WTC11 (cell line): ENCODE data around the gene MYBPH. TPM values are rescaled to one million over a fixed set of nuclear protein-coding genes. Genes with fewer than 3 reads are reported as not detected.

ENCODE experiments used
- ATAC-seq: fragments of 200-7000 bp; cut with Tn5 transposase; 2 replicates; pipeline ENCODE4 v1.10.0; 2021; ENCODE audit warnings: mild to moderate bottlenecking, moderate library complexity
- CTCF ChIA-PET: fragments of 300-600 bp; sonication (Branson Sonifier 250); formaldehyde crosslinking; loops from one replicate; lab custom pipeline; 2021; ENCODE audit warnings: antibody characterized with exemption; lab: Charles Lee
- POLR2A ChIA-PET: fragments of 350-600 bp; sonication (Branson Sonifier 250); formaldehyde crosslinking; loops from one replicate; lab custom pipeline; 2021; ENCODE audit warnings: antibody characterized with exemption; lab: Charles Lee
- DNase-seq: peaks from one replicate; pipeline ENCODE4 v3.0.0; 2021; ENCODE audit warnings: low spot score
- H3K27ac Mint-ChIP-seq: 2 replicates; pipeline ENCODE4 v1.8.0; 2021; ENCODE audit warnings: mixed read lengths
- H3K27me3 Mint-ChIP-seq: 2 replicates; pipeline ENCODE4 v1.8.0; 2021; ENCODE audit warnings: low read depth, mild to moderate bottlenecking, moderate library complexity, mixed read lengths
- H3K36me3 Mint-ChIP-seq: 2 replicates; pipeline ENCODE4 v1.8.0; 2021; ENCODE audit warnings: mixed read lengths
- H3K4me1 Mint-ChIP-seq: 2 replicates; pipeline ENCODE4 v1.8.0; 2022; ENCODE audit warnings: mixed read lengths
- H3K4me3 Mint-ChIP-seq: 2 replicates; pipeline ENCODE4 v1.8.0; 2021; ENCODE audit warnings: mild to moderate bottlenecking, moderate library complexity, mixed read lengths
- H3K9me3 Mint-ChIP-seq: 2 replicates; pipeline ENCODE4 v1.8.0; 2021; ENCODE audit warnings: mixed read lengths
- ATF2 ChIP-seq: sonication (generic); formaldehyde crosslinking; IDR thresholded peaks from 2 replicates; pipeline ENCODE4 v1.8.1; 2022; ENCODE audit warnings: low read depth, missing genetic modification reagents, borderline replicate concordance
- CREM ChIP-seq: sonication (generic); formaldehyde crosslinking; IDR thresholded peaks from 2 replicates; pipeline ENCODE4 v1.8.1; 2022; ENCODE audit warnings: mild to moderate bottlenecking, missing genetic modification reagents, moderate library complexity
- IRF1 ChIP-seq: sonication (generic); formaldehyde crosslinking; IDR thresholded peaks from 2 replicates; pipeline ENCODE4 v1.8.0; 2023; ENCODE audit warnings: missing genetic modification reagents
- JAZF1 ChIP-seq: fragments of 250-450 bp; sonication (Bioruptor Pico); IDR thresholded peaks from 2 replicates; pipeline ENCODE4 v1.9.0; 2021; ENCODE audit warnings: moderate library complexity, mild to moderate bottlenecking, inconsistent platforms
- KAT7 ChIP-seq: sonication (generic); formaldehyde crosslinking; IDR thresholded peaks from 2 replicates; pipeline ENCODE4 v1.8.1; 2023; ENCODE audit warnings: missing genetic modification reagents, mild to moderate bottlenecking, borderline replicate concordance
- MLX ChIP-seq: sonication (generic); formaldehyde crosslinking; IDR thresholded peaks from 2 replicates; pipeline ENCODE4 v1.8.1; 2023; ENCODE audit warnings: mild to moderate bottlenecking, missing genetic modification reagents, moderate library complexity
- NR2C2 ChIP-seq: sonication (generic); formaldehyde crosslinking; IDR thresholded peaks from 2 replicates; pipeline ENCODE4 v1.8.0; 2022; ENCODE audit warnings: mild to moderate bottlenecking, missing genetic modification reagents
- OVOL2 ChIP-seq: fragments of 250-450 bp; sonication (Bioruptor Pico); IDR thresholded peaks from 2 replicates; pipeline ENCODE4 v1.9.0; 2021; ENCODE audit warnings: mild to moderate bottlenecking, borderline replicate concordance
- SMAD3 ChIP-seq: sonication (generic); formaldehyde crosslinking; IDR thresholded peaks from 2 replicates; pipeline ENCODE4 v1.8.0; 2022; ENCODE audit warnings: missing genetic modification reagents, mild to moderate bottlenecking, borderline replicate concordance
- USF2 ChIP-seq: sonication (generic); formaldehyde crosslinking; IDR thresholded peaks from 2 replicates; pipeline ENCODE4 v1.8.1; 2023; ENCODE audit warnings: mild to moderate bottlenecking, missing genetic modification reagents, moderate library complexity
- ZNF232 ChIP-seq: sonication (generic); formaldehyde crosslinking; IDR thresholded peaks from 2 replicates; pipeline ENCODE4 v1.8.0; 2022; ENCODE audit warnings: mild to moderate bottlenecking, missing genetic modification reagents
- ZNF281 ChIP-seq: sonication (generic); formaldehyde crosslinking; IDR thresholded peaks from 2 replicates; pipeline ENCODE4 v1.8.0; 2023; ENCODE audit warnings: mild to moderate bottlenecking, missing genetic modification reagents
- ZNF512 ChIP-seq: sonication (generic); formaldehyde crosslinking; IDR thresholded peaks from 2 replicates; pipeline ENCODE4 v1.8.1; 2022; ENCODE audit warnings: missing genetic modification reagents, borderline replicate concordance
- ZNF671 ChIP-seq: fragments of 250-450 bp; sonication (Bioruptor Pico); IDR thresholded peaks from 2 replicates; pipeline ENCODE4 v1.8.0; 2021; ENCODE audit warnings: mild to moderate bottlenecking
- ZSCAN18 ChIP-seq: fragments of 250-450 bp; sonication (Bioruptor Pico); IDR thresholded peaks from 2 replicates; pipeline ENCODE4 v2.1.2; 2022; ENCODE audit warnings: mild to moderate bottlenecking, moderate library complexity
- total RNA-seq: library from RNA; stranded (reverse); gene quantifications from 3 replicates; pipeline ENCODE4 v1.2.3, GENCODE V29; 2021

MYBPH gene
- total RNA-seq, 1 experiment from 2014 or later, result not detected

- ATAC-seq (no peak), DNase-seq (no peak)
- POLR2A ChIA-PET, result no interaction called here
- peaks cover 37% of the 10 kb centered on the region for H3K4me1 Mint-ChIP-seq
- H3K27me3 Mint-ChIP-seq, result no peaks in the 10 kb centered on the region; the same call in 1 of the 2 replicates
- H3K27ac Mint-ChIP-seq, result no peak overlapping the region
- peaks cover 8% of the 10 kb centered on the region for H3K9me3 Mint-ChIP-seq
- H3K36me3 Mint-ChIP-seq, result peaks cover 4% of the 10 kb centered on the region
- TF ChIP-seq JAZF1, result no peak
- TF ChIP-seq OVOL2 (CRISPR knock-in tag), result no peak
- TF ChIP-seq MLX (CRISPR knock-in tag), result no peak
- TF ChIP-seq ZNF281 (CRISPR knock-in tag), result no peak
- no peak for TF ChIP-seq ATF2
- TF ChIP-seq ZNF671 (CRISPR knock-in tag), result no peak
- no peak for TF ChIP-seq ZNF512 (CRISPR knock-in tag)
- TF ChIP-seq USF2 (CRISPR knock-in tag), result no peak
- TF ChIP-seq IRF1 (CRISPR knock-in tag), result no peak
- no peak for TF ChIP-seq ZNF232 (CRISPR knock-in tag)
- no peak for TF ChIP-seq KAT7
- no peak for TF ChIP-seq ZSCAN18 (CRISPR knock-in tag)
- TF ChIP-seq SMAD3 (CRISPR knock-in tag), result no peak
- TF ChIP-seq NR2C2 (CRISPR knock-in tag), result no peak
- TF ChIP-seq CREM (CRISPR knock-in tag), result no peak
- TF ChIP-seq, all 79 proteins: peak for 0
- H3K4me3 Mint-ChIP-seq, result no peak overlapping the region
- CTCF ChIA-PET, result no interaction called here
These were observed 32.8 kb downstream of the MYBPH start for GRCh38 chr1:203142684-203143408.
